SKM-1 treated with dmso at 0.1 percent for 144 hours (cell line): ENCODE data around the gene ODAD2.

Experiments
- DNase-seq: peaks from one replicate; lab custom pipeline; 2025; ENCODE audit not compliant: unreplicated experiment; lab: John Stamatoyannopoulos, UW

The ODAD2 gene

DNA sequence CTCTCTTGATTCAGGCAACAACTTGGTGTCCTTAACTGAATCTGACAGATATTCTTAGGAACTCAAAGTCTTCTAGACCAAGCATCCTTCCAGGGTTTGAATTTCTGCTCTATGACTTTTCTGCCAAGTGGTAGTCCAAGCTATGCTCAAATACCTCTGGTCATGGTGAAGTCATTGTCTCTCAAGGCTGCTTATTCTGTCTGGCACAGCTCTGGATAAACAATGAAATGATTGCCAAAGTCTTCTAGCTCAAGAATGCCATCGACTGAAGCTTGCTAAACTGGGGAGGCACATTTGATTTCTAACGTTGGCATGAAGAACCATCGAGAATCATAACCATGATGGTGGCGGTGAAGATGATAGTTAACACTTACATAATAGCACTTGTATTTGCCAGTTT is 137.1 kb downstream of the ODAD2 start:
- no peak for DNase-seq

- no peak for DNase-seq
These were observed 141.3 kb downstream of the ODAD2 start for GRCh38 chr10:27857616-27858015.

DNA sequence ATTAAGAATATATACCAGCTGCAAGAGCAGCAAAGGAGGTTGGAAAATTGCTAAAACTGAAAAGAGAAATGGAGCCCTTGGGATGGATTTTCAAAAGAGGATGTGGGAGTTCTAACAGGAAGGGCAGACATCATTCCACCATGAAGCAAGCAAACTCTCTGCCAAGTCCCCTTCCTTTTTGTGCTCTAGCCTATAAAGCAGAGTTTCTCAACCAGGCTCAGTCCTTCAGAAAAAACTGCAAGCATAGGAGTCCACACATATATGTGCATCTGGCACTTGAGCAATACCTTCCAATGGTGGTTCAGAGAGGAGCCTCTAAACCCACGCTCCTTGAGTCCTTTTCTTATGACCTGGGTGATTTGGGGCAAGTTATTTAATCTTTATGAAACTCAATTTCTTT is 154.7 kb downstream of the ODAD2 start:
- DNase-seq, result peak; percentile 74

- DNase-seq, result no peak
These were observed 160.0 kb downstream of the ODAD2 start for GRCh38 chr10:27838901-27839300.

- DNase-seq, result no peak
These were observed 160.5 kb downstream of the ODAD2 start for GRCh38 chr10:27838361-27838760.

DNA sequence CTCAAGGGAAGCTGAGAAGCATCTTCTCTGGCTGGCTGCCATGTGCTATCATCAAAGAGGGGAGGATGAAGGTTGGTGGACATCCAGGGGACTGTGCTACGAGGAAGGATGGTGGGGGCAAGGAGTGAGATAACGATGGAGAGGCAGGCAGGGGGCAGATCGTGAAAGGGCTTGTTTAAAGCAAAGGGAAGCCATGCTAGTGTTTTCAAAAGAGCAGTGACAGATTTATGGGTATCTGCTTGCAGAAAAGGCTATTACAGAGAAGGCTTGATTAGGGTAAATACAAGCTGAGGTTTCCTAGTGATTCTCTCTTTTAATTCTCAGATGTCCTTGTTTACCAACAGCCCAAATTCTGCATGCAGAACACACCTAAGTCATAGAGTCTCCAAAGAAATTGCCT is 164.4 kb downstream of the ODAD2 start:
- no peak for DNase-seq

- DNase-seq, result no peak
These were observed 165.1 kb downstream of the ODAD2 start for GRCh38 chr10:27833792-27834191.

DNA sequence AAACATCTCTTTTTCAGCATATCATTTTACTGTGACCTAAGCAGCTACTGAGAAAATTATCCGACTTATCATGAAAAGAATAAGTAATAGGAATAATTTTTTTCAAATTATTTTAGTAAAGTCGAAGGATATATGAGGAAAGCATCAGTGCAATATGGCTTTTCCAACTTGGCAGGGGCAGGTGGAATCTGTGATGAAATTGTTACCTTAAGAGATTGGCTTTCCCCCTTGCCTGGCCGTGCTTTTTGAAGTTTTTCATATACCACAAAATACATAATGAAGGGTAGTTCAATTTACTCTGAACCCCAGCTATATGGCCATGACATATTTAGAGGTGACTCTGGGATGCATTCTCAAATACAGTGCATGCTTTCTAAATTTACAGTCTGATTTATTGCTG is 166.1 kb downstream of the ODAD2 start:
- no peak for DNase-seq

- DNase-seq, result peak; percentile 6
These were observed 172.5 kb downstream of the ODAD2 start for GRCh38 chr10:27826369-27826768.

DNA sequence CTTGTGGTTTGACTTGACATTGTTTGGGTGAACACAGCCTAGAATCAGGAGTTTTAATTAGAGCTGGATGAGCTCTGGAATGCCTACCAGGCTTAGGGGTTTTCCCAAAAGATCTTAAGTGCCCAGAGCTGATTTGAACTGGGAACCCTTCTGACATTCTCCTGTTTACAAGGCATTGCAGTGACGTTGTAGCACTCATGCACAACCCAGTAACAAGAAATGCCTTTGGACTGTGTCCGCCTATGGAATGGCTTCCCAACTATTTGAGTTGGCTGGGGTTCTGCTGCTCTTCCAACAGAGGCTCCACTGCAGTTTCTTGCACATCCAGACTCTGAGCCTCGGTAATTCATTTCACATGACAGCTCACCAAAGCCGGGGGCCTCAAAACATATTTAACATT is 176.6 kb downstream of the ODAD2 start:
- DNase-seq, result no peak

GRCh38 chr10:27820637-27821036 is 178.2 kb downstream of the ODAD2 start:
- DNase-seq, result no peak

- DNase-seq, result no peak
These were observed 178.9 kb downstream of the ODAD2 start for GRCh38 chr10:27819781-27820531.

GRCh38 chr10:27816320-27816719 is 182.6 kb downstream of the ODAD2 start:
- DNase-seq, result no peak

GRCh38 chr10:27815846-27816245 is 183.0 kb downstream of the ODAD2 start:
- no peak for DNase-seq

DNA sequence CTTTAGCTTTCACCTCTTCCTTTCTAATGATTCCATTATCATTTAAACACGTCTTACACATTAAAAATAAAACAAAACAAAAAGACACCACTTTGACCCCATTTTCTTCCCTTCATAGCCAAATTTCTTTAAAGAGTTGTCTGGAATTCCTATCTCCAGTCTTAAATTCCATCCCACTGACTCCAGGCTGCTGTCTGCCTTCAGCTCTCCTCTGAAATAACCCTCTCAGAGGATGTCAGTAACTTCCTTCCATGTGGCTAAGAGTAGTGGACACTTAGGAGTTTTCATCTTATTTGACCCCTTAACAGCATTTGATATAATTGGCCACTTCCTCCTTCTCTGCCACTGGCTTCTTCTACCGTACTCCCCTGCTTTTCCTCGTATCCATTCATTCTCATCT is 183.6 kb downstream of the ODAD2 start:
- no peak for DNase-seq

- no peak for DNase-seq
These were observed 193.7 kb downstream of the ODAD2 start for GRCh38 chr10:27805180-27805579.

GRCh38 chr10:27804136-27804535 is 194.7 kb downstream of the ODAD2 start:
- no peak for DNase-seq

- DNase-seq, result no peak
These were observed 197.6 kb downstream of the ODAD2 start for GRCh38 chr10:27801171-27801785.

- no peak for DNase-seq
These were observed 199.8 kb downstream of the ODAD2 start for GRCh38 chr10:27799046-27799445.

GRCh38 chr10:27794157-27794556 is 204.7 kb downstream of the ODAD2 start:
- DNase-seq, result no peak

DNA sequence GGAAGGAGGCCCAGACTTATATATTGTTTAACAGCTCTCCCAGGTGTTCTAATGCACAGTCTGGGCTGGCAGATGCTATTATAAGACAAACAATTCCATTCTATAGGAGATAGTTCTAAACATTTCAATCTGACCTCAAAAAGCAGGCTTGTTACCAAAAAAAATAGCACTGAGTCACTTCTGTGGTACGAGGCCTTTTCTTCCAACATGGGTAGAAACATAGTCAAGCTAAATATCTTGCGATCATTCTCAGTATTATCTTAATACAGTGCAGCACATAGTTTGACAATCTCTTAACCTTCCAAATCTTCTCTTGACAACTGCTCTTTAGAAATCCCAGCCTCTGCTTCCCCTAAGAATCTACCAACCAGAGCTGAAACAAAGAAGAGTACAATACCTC is 206.7 kb downstream of the ODAD2 start:
- DNase-seq, result no peak

GRCh38 chr10:27784272-27784671 is 214.6 kb downstream of the ODAD2 start:
- DNase-seq, result no peak

GRCh38 chr10:27783660-27784059 is 215.2 kb downstream of the ODAD2 start:
- DNase-seq, result peak; percentile 2
